SHP77 (cell line): ENCODE results near the gene C21orf58.
"Not testable (repeated sequence)": the region's sequence is repeated elsewhere in the genome, so short reads cannot be mapped to it uniquely, and the experiment has no call there.

ENCODE experiments used
- DNase-seq, 2 experiments: peaks; one replicate each; lab custom pipeline; 2025; lab: John Stamatoyannopoulos, UW

Gene C21orf58

DNA sequence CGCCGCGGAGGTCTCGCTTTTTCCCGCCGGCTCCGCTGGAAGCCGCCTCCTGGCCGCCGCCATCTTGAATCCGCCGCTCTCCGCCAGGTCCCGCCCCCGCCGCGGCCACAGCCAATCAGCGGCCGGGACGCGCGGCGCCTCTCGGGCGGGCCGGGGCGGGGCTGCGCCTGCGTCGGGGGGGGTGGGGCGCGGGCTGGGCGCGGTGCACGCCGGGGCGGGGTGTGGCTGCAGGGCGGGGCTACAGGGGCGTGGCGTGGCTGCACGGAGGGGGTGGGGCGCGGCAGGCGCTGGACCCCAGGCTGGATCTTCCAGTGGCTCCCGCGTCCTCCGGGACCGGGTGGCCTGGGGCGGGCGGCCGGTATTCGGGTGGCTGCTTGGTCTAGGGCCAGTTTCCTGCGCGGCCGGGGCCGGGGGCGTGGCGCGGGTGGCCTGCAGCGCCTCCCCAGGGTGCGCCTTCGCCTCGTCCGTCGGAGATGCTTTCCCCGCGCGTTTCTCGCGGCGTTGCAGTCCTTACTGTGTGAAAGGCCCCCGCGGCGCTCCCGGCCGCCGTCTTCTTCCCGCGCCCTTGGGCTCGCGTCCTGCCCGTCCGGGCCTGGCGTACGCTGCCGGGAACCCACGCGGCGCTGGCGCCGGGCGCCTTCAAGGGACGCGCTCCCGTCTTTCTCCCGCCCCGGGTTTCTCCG is 861 bp upstream of the C21orf58 start:
- DNase-seq, result peak; percentile 56 to 58

GRCh38 chr21:46323227-46323709 is 402 bp downstream of the C21orf58 start:
- DNase-seq, result no peak

DNA sequence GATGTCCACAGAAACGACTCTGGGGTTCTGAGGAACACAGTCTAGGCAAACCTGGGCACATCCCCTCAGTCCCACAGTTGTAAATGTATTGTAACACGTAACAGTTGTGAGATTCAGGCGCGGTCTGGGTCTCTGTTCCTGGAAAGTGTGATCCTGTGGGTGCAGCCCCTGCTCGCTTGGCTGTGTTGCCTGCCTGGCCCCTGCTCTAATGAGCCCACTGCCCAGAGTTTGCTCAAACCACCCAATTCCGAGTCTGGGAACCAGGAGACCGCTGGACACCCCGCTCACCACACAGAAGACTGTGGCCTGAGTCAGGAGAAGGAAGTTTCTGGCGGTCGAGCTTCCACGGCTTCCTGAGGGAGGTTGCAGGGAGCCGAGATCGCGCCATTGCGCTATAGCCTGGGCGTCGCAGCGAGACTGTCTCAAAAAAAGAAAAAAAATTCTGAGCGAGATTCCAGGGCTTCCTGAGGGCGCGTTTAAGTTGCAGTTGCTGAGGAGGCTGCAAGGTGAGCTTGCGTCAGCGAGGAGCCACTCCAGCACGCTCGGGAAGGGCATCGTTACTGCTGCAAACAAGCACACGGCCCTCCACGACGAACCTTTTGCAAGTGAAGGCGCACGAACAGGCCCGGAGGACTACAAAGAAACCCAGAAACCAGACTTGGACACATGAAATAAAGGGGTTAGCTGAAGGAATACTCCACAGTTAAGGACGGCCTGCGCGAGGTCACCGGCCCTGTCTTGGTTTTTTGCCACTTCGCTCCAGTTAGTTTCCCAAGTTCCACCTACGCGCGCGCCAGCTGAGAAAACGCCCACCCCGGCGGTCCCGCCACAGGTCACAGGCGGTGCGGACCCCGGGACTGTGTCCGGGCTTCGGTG is 1.1 kb downstream of the C21orf58 start:
- DNase-seq, result peak in 1 of 2 experiments; percentile 21

- DNase-seq, result no peak
Measured at GRCh38 chr21:46320331-46320801, 3.3 kb downstream of the C21orf58 start.

DNA sequence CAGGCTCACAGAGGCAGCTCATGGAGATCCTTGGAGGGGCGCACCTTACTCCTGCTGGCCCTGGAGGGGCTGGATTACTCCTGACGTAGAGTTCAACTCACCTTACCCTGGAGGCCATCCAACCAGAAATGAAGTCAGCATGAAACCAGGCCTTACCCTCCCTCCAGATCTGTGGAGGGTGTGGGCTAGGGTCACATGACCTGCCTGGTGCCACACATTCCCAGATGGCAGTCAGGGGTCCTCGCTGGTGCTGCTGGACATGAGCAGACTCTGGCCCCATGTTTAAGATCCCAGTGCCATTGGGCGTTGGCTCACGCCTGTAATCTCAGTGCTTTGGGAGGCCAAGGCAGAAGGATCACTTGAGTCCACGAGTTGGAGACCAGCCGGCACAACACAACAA is 4.5 kb downstream of the C21orf58 start:
- DNase-seq, result no peak

GRCh38 chr21:46318464-46318845 is 5.2 kb downstream of the C21orf58 start:
- DNase-seq, result no peak

GRCh38 chr21:46317710-46318463 is 5.8 kb downstream of the C21orf58 start:
- no peak for DNase-seq

DNA sequence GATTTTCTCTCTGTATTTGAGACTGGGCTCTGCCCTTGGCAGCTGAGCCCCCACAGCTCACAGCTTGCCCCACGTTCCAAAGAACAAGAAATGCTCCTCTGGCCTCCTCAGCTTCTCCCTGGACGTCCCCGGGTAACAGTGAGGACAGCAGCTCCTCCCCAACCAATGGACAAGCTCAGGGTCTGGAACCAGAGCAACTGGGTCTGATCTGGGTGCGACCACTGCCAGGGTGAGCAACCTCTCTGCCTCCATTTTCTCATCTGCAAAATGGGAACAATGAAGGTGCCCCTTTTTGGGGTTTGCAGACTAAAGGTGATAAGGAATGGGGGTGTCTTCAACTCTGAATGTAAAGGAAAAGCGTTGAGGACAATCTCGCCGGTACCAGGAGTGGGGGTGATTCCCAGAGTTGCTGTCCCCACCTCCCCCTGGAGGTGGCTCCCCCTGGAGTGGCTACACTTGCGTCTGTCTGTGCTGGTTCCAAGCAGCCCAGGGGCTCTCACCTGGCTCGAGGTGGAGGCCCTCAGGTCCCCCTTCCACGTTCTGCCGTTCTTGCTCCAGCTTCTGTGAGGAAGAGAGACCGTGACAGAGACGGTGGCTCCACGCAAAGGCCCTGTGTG is 6.9 kb downstream of the C21orf58 start:
- DNase-seq, result no peak

GRCh38 chr21:46314441-46315020 is 9.1 kb downstream of the C21orf58 start:
- no peak for DNase-seq

DNA sequence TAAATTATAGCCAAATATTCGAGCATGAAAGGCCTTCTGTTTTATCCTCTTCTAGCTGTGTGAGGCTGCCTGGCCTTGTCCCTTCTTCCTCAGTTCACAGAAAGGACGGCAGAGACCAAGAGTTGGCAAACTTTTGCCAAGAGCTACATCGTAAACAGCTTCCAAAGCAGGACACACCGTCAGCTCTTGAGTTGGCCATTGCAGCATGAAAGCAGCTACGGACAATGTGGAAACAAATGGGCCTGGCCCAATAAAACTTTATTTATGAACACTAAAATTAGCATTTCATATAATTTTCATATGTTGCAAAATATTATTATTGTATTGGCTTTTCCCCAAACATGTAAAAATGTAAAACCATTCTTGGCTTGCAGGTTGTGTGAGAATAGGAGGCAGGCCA is 10.7 kb downstream of the C21orf58 start:
- no peak for DNase-seq

DNA sequence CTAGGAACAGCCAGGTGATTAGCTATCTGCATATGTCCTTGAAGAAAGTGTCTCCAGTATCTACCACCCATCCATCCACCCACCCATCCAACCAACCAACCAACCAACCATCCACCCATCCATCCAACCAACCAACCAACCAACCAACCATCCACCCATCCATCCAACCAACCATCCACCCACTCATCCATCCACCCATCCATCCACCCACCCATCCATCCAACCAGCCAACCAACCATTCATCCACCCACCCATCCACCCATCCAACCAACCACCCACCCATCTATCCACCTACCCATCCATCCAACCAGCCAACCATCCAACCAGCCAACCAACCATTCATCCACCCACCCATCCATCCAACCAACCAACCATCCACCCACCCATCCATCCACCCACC is 12.1 kb downstream of the C21orf58 start:
- DNase-seq, result no peak

DNA sequence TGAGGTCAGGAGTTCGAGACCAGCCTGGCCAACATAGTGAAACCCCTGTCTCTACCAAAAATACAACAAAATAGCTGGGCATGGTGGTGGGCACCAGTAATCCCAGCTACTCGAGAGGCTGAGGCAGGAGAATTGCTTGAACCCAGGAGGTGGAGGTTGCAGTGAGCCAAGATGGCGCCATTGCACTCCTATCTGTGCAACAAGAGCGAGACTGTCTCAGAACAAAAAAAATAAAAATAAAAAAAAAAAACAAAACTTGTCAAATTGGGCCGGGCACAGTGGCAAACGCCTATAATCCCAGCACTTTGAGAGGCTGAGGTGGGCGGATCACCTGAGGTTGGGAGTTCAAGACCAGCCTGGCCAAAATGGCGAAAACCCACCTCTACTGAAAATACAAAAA is 13.4 kb downstream of the C21orf58 start:
- DNase-seq, result not testable (repeated sequence)

DNA sequence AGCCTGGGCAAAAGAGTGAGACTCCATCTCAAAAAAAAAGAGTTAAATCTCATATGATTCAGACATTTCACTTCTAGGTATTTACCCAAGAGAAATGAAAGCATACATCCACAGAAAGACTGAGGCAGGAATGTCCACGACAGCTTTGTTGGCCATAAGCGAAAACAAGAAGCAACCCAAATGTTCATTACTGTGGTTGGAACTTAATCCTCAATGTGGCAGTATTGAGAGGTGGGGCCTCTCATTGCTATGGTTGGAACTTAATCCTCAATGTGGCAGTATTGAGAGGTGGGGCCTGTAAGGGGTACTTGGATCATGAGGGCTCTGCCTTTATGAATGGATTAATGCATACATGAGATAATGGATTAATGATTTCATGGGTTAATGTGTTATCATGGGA is 15.2 kb downstream of the C21orf58 start:
- no peak for DNase-seq

DNA sequence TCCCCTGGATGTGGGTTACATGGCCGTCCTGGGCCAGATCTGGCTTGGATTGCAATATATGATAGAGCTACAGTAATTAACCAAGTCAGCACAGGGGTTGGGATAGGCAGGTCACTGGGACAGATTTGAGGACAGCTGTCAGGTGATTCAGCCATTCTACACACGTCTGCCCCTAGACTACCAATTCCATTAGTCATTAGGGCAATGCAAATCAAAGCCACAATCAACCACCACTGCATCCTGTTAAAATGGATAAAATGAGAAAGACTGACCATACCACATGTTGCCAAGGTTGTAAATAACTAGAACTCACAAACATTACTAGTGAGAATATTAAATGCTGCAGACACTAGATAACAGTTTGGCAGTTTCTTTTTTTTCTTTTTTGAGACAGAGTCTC is 16.0 kb downstream of the C21orf58 start:
- DNase-seq, result no peak

- DNase-seq, result no peak
Measured at GRCh38 chr21:46304955-46305354, 18.7 kb downstream of the C21orf58 start.

DNA sequence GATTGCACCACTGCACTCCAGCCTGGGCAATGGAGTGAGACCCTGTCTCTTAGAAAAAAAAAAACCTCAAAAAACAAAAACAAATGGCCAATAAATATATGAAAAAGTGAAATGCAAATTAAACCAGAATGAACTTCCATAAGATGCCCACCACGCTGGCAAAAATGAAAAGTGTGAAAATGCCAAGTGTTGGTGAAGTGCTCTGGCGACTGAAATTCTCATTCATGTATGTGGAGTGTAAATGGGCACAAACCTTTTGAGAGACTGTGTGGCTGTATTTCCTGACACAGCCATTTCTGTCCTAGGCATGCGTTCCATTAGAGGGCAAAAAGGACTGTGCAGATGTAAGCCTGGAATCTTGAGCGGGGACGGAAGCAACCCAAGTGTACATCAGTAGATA is 19.2 kb downstream of the C21orf58 start:
- DNase-seq, result no peak

DNA sequence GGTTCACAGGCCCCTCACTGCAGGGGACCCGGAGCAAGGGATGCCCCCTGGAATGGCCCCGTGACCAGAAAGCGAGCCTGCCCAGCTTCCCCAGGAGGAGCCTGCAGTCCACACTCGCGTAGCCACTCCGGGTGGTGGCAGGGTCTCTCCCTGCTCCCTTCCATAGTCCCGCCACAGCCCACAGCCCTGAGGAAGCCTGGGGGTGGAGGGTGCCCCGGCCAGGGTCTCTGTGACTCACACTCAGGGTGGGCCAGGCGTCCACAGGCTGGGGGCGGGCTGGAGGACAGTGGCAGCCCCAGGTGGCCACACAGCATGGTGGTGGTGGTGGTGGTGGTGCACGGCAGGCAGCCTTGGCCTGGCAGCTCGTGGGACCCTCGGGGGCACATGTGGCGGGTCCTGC is 21.9 kb downstream of the C21orf58 start:
- no peak for DNase-seq

- DNase-seq, result no peak
Measured at GRCh38 chr21:46299167-46299566, 24.5 kb downstream of the C21orf58 start.

- DNase-seq, result no peak
Measured at GRCh38 chr21:46297338-46298271, 26.1 kb downstream of the C21orf58 start.

DNA sequence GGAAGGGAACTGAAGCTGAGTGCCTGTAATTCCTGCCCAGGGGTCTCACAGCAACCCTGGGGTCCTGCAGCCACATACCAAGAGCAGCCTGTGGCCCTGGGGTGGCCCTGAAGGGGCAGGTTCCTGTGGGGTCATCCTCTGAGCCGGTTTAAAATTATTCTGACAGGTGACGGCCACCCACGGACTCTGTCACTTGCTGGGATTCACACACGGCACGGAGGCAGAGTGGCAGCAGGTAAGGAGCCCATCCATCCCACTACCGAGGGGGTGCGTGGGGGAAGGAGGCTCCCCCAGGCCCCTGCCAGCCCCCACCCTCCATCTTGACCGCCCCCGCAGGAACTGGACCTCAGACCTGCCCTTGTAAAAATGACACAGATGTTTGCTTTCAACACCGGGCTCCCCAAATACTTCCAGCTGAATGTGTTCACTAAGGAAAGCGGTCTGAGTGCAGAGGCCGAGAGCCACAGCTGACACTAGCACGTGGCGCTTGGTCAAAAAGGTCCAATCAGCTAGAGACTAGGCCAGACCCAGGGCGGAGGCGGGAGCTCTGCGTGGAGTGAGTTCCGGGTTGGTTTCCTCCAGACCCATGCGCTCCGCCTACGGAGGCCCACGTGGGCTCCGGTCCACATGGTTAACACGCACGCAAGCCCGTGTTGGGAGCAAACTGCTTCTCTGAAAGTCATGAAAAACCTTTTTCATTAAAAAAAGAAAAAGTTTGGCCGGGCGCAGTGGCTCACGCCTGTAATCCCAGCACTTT is 27.5 kb downstream of the C21orf58 start:
- DNase-seq, result no peak
